ENCODE results near the gene UNC5C. TPM values are rescaled to one million over a fixed set of nuclear protein-coding genes. Genes with fewer than 3 reads are reported as not detected.

UNC5C gene
- total RNA-seq, 2 donors from 2014 or later: 5.3 to 10.0 TPM

DNA sequence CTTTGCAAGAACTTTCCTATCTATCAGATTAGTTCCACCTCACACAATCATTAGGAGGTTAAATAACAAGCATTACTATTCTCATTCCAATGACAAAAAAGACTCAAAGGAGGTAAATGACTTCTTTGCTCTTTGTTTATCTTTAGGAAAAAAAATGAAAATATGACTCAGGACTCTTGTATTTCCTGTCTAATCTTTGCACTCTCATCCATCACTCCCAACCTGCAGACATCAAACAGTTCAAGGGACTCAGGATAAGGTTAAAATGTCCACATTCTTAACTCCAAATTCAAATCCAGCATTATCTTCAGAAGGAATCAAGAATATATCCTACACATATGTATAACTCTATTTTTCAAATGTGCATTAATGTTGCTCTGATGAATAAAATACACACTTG, 139.6 kb downstream of the UNC5C start:
- Histone ChIP-seq H3K27me3 (replicated peaks; ENCODE audit: insufficient read depth) (no peaks in the 10 kb centered on the region), H3K27ac (no peak overlapping the region), H3K4me3 (no peak overlapping the region), H3K36me3 (no peaks in the 10 kb centered on the region), H3K9me3 (no peaks in the 10 kb centered on the region), H3K4me1 (ENCODE audit: control insufficient read depth in 1 of 2, low read depth in 2 of 2) (no peaks in the 10 kb centered on the region)
- TF ChIP-seq, protein P1, sequence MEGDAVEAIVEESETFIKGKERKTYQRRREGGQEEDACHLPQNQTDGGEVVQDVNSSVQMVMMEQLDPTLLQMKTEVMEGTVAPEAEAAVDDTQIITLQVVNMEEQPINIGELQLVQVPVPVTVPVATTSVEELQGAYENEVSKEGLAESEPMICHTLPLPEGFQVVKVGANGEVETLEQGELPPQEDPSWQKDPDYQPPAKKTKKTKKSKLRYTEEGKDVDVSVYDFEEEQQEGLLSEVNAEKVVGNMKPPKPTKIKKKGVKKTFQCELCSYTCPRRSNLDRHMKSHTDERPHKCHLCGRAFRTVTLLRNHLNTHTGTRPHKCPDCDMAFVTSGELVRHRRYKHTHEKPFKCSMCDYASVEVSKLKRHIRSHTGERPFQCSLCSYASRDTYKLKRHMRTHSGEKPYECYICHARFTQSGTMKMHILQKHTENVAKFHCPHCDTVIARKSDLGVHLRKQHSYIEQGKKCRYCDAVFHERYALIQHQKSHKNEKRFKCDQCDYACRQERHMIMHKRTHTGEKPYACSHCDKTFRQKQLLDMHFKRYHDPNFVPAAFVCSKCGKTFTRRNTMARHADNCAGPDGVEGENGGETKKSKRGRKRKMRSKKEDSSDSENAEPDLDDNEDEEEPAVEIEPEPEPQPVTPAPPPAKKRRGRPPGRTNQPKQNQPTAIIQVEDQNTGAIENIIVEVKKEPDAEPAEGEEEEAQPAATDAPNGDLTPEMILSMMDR (IDR thresholded peaks at IDR 0.05): no peak
- ATAC-seq (ENCODE audit: insufficient number of reproducible peaks, low FRiP score, low read depth) (no peak), DNase-seq (ENCODE audit: low spot score) (no peak)

DNA sequence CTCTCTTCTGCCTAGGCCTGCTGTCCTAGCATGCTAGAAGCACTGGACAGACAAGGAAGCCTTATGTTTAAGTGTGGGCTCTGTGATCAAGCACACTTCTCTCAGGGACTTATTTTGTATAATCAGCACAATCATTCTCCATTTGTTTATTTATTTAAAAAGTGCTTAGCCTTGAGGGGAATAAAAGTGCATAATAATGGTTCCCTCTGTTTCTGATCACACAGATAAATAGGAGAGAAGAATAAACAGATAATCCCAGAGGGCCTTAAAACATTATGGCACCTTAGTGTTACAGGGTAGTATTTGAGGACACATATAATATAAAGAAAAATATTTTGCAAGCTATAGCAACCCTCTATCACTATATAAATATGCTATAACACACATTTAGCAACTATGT, 146.5 kb downstream of the UNC5C start:
- no peak for ATAC-seq (ENCODE audit: insufficient number of reproducible peaks, low FRiP score, low read depth)
- no peak for DNase-seq (ENCODE audit: low spot score)
- Histone ChIP-seq H3K27ac (no peak overlapping the region), H3K4me3 (no peak overlapping the region), H3K36me3 (no peaks in the 10 kb centered on the region), H3K9me3 (no peaks in the 10 kb centered on the region), H3K27me3 (replicated peaks; ENCODE audit: insufficient read depth) (no peaks in the 10 kb centered on the region), H3K4me1 (ENCODE audit: control insufficient read depth in 1 of 2, low read depth in 2 of 2) (no peaks in the 10 kb centered on the region)
- TF ChIP-seq, protein P1 (IDR thresholded peaks at IDR 0.05): no peak

DNA sequence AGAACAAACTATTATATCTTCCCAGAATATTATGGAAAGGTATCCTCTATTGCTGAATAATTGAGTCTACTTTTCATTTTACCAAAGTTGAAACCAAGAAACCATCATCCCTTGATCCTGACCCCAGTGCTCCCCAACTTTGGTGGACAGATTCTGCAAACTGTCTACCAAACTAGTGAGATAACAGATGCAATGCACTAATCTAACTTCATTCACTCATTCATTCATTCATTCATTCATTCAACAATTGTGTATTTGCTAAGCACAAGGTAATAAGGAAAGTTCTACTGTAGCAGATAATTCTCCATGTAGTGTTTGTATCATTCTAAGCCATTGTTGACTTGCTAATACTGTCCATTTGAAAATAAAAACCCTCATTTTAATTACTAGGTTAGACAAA, 150.6 kb downstream of the UNC5C start:
- Histone ChIP-seq H3K4me1 (ENCODE audit: control insufficient read depth in 1 of 2, low read depth in 2 of 2) (no peaks in the 10 kb centered on the region), H3K9me3 (no peaks in the 10 kb centered on the region), H3K36me3 (no peaks in the 10 kb centered on the region), H3K4me3 (no peak overlapping the region), H3K27ac (no peak overlapping the region), H3K27me3 (replicated peaks; ENCODE audit: insufficient read depth) (no peaks in the 10 kb centered on the region)
- ATAC-seq (ENCODE audit: insufficient number of reproducible peaks, low FRiP score, low read depth): no peak
- TF ChIP-seq, protein P1 (IDR thresholded peaks at IDR 0.05): no peak
- DNase-seq (ENCODE audit: low spot score): no peak

DNA sequence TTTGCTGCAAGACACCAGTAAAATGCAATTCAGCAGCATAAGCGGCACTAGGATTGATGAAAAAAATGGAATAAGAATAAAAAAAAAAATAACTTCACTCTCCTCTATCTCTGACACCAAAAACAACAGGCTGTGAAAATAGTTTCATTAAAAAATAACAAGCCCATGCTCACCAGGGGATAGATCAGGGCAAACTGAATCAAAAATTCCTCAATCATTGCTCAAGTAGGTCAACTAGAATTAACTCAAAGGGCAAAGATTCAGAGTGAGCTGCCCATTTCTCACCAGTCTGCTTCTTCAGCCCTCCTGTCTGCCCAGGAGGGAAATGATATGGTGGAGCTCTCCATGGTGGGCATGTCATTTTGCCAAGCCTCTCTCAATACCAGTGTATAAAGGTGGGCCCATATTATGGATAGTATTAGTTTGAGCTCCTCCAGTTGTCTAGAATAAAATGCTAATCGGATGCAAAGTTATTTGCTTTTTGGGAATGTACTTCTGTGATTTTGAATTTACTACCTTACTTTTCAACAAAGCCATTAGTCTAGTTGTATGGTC, 153.9 kb downstream of the UNC5C start:
- ATAC-seq (ENCODE audit: insufficient number of reproducible peaks, low FRiP score, low read depth) (no peak), DNase-seq (ENCODE audit: low spot score) (no peak)
- H3K4me1 ChIP-seq (ENCODE audit: control insufficient read depth in 1 of 2, low read depth in 2 of 2): no peaks in the 10 kb centered on the region
- H3K36me3 ChIP-seq: no peaks in the 10 kb centered on the region
- H3K9me3 ChIP-seq: no peaks in the 10 kb centered on the region
- no peak overlapping the region for H3K27ac ChIP-seq
- TF ChIP-seq, protein P1 (IDR thresholded peaks at IDR 0.05): no peak
- no peak overlapping the region for H3K4me3 ChIP-seq
- no peaks in the 10 kb centered on the region for H3K27me3 ChIP-seq (replicated peaks; ENCODE audit: insufficient read depth)

DNA sequence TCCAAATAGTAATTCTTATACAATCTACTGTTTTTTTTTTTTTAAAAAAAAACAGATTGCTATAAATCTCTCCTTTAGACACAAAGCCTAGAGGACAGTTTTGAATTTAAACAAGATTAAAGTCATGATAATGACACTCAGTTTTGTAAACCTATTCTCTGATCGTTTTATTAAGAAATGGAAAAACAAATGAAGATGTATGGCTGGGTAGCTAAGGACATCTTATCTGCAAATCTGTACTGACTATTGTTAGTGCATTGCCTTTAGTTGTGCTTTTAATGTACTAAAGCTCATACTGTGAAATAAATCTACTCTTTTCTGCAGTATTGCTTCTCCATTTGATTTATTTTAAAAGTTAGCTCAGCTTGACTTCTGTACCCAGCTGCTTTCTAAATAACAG, 155.0 kb downstream of the UNC5C start:
- H3K9me3 ChIP-seq: no peaks in the 10 kb centered on the region
- no peak overlapping the region for H3K27ac ChIP-seq
- H3K4me3 ChIP-seq: no peak overlapping the region
- H3K4me1 ChIP-seq (ENCODE audit: control insufficient read depth in 1 of 2, low read depth in 2 of 2): no peaks in the 10 kb centered on the region
- H3K27me3 ChIP-seq (replicated peaks; ENCODE audit: insufficient read depth): no peaks in the 10 kb centered on the region
- ATAC-seq (ENCODE audit: insufficient number of reproducible peaks, low FRiP score, low read depth): no peak
- DNase-seq (ENCODE audit: low spot score): no peak
- H3K36me3 ChIP-seq: no peaks in the 10 kb centered on the region
- TF ChIP-seq, protein P1 (IDR thresholded peaks at IDR 0.05): no peak

Measured in thoracic aorta (tissue), 2 donors.